Measurements from ENCODE around the gene TMEM161A.
A peak's percentile ranks its signal among the peaks of the same experiment; 100 is the strongest.

Gene TMEM161A

GRCh38 chr19:19138109-19138981 lies at the start of gene TMEM161A:
TSS of gene TMEM161A (minus strand) at chr19:19138478. CDS start at chr19:19138428, 50 bp downstream.
- TF ChIP-seq, protein P1, sequence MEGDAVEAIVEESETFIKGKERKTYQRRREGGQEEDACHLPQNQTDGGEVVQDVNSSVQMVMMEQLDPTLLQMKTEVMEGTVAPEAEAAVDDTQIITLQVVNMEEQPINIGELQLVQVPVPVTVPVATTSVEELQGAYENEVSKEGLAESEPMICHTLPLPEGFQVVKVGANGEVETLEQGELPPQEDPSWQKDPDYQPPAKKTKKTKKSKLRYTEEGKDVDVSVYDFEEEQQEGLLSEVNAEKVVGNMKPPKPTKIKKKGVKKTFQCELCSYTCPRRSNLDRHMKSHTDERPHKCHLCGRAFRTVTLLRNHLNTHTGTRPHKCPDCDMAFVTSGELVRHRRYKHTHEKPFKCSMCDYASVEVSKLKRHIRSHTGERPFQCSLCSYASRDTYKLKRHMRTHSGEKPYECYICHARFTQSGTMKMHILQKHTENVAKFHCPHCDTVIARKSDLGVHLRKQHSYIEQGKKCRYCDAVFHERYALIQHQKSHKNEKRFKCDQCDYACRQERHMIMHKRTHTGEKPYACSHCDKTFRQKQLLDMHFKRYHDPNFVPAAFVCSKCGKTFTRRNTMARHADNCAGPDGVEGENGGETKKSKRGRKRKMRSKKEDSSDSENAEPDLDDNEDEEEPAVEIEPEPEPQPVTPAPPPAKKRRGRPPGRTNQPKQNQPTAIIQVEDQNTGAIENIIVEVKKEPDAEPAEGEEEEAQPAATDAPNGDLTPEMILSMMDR (conservative IDR thresholded peaks at IDR 0.05; ENCODE audit: low read depth), result no peak
- POLR2A ChIA-PET (ENCODE audit: low non-redundant PET), result no interaction called here
- H3K27ac ChIP-seq, result peak within 1 kb of the TSS; percentile 65
- CTCF ChIA-PET, result interaction anchor here (0.5 to 1.3 kb wide), 3 partner anchors 10 to 378 kb away, joined by 3 to 5 read pairs (median 4); partner anchors contain the start of gene NDUFA13
- DNase-seq (ENCODE audit: low spot score), result peak; percentile 100

DNA sequence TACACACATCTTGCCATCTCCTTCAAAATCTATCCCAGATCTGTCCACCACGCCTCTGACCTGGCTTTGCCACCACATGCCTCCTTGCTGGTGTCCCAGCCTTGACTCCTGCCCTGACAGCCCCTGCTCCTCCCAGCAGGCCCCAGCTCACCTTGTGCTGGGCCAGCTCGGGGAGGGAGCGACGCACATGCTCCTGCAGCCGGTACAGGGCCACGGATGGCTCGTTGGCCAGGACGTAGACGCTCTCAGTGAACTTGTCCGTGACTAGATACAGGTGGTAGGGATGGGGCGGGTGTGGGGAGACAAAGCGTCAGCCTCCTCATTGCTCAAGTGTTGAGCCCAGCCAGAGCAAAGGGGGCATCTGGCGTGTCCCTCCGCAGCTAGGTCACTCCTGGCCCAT lies 48.5 kb upstream of the TMEM161A start:
- TF ChIP-seq, protein P1 (conservative IDR thresholded peaks at IDR 0.05; ENCODE audit: low read depth), result no peak
- ChIA-PET CTCF (interaction anchor here (1.2 kb wide), 1 partner anchor 12 kb away, joined by 5 read pairs; no protein-coding TSS in a partner anchor), POLR2A (ENCODE audit: low non-redundant PET) (no interaction called here)
- H3K27ac ChIP-seq, result peak overlapping the region; percentile 32
- DNase-seq (ENCODE audit: low spot score), result no peak

GRCh38 chr19:19185853-19186740 lies 47.8 kb upstream of the TMEM161A start:
- peak overlapping the region; percentile 32 for H3K27ac ChIP-seq
- ChIA-PET CTCF (interaction anchor here (0.6 to 1.0 kb wide), 2 partner anchors 9 to 11 kb away, joined by 3 to 6 read pairs; no protein-coding TSS in a partner anchor), POLR2A (ENCODE audit: low non-redundant PET) (no interaction called here)
- TF ChIP-seq, protein P1 (conservative IDR thresholded peaks at IDR 0.05; ENCODE audit: low read depth), result peak; percentile 75
- DNase-seq (ENCODE audit: low spot score), result no peak

- ChIA-PET CTCF (no interaction called here), POLR2A (ENCODE audit: low non-redundant PET) (no interaction called here)
- TF ChIP-seq, protein P1 (conservative IDR thresholded peaks at IDR 0.05; ENCODE audit: low read depth), result no peak
- H3K27ac ChIP-seq, result no peak overlapping the region
- DNase-seq (ENCODE audit: low spot score), result no peak
These were observed 43.3 kb upstream of the TMEM161A start for GRCh38 chr19:19181488-19181998.

- peak overlapping the region; percentile 15 for H3K27ac ChIP-seq
- TF ChIP-seq, protein P1 (conservative IDR thresholded peaks at IDR 0.05; ENCODE audit: low read depth), result no peak
- CTCF ChIA-PET, result no interaction called here
- DNase-seq (ENCODE audit: low spot score), result no peak
- POLR2A ChIA-PET (ENCODE audit: low non-redundant PET), result no interaction called here
These were observed 41.5 kb upstream of the TMEM161A start for GRCh38 chr19:19179548-19180441.
